K562 (cell line): ENCODE measurements around the gene ZDHHC19. TPM values are rescaled to one million over a fixed set of nuclear protein-coding genes. Genes with fewer than 3 reads are reported as not detected.
A peak's percentile ranks its signal among the peaks of the same experiment; 100 is the strongest.

ENCODE experiments used
- ATF1 ChIP-seq, 2 experiments: fragments of 450-650 bp in 1 of 2; IDR thresholded peaks; 2 replicates each; pipeline ENCODE4 v1.6.1; 2016; ENCODE audit warnings: missing compliant biosample characterization in 1 of 2, missing genetic modification characterization in 1 of 2
- ATF3 ChIP-seq, 2 experiments: fragments of 450-650 bp in 1 of 2; sonication (generic) in 1 of 2; formaldehyde crosslinking in 1 of 2; IDR thresholded peaks in 1 of 2; conservative IDR thresholded peaks in 1 of 2; 2 replicates each; pipeline versions ENCODE4 v1.6.1 to v1.8.1; 2016 to 2023; ENCODE audit warnings: mild to moderate bottlenecking in 2 of 2, moderate library complexity in 2 of 2, inconsistent platforms in 1 of 2, missing genetic modification reagents in 1 of 2
- BHLHE40 ChIP-seq: IDR thresholded peaks from 2 replicates; pipeline ENCODE4 v1.6.1; 2011; ENCODE audit warnings: low read length, improper control_type of control experiment
- E2F1 ChIP-seq: sonication (generic); formaldehyde crosslinking; IDR thresholded peaks from 2 replicates; pipeline ENCODE4 v1.8.1; 2023; ENCODE audit warnings: mild to moderate bottlenecking, missing genetic modification reagents, moderate library complexity
- FUS ChIP-seq: fragments of 200-400 bp; formaldehyde crosslinking; optimal IDR thresholded peaks from 2 replicates; pipeline ENCODE3; 2017; ENCODE audit warnings: low read depth, low read length
- GTF2E2 ChIP-seq: fragments of 200-800 bp; sonication (Bioruptor generic); IDR thresholded peaks from 2 replicates; pipeline ENCODE4 v1.6.1; 2016; ENCODE audit warnings: missing genetic modification characterization, missing compliant biosample characterization
- MYBL2 ChIP-seq, 2 experiments: fragments of 450-650 bp in 1 of 2; sonication (generic) in 1 of 2; formaldehyde crosslinking in 1 of 2; IDR thresholded peaks; 2 replicates each; pipeline versions ENCODE4 v1.6.1 to v1.8.1; 2017 to 2022; ENCODE audit warnings: borderline replicate concordance in 1 of 2, inconsistent platforms in 1 of 2, low read depth in 1 of 2, mild to moderate bottlenecking in 1 of 2, missing genetic modification reagents in 1 of 2, moderate library complexity in 1 of 2
- NBN ChIP-seq: fragments of 450-650 bp; IDR thresholded peaks from 2 replicates; pipeline ENCODE4 v1.6.1; 2016; ENCODE audit warnings: low read depth, mild to moderate bottlenecking
- OTX1 ChIP-seq: fragments of 450-650 bp; formaldehyde crosslinking; IDR thresholded peaks from 2 replicates; pipeline ENCODE4 v1.4.0; 2022; ENCODE audit warnings: mild to moderate bottlenecking
- SIRT6 ChIP-seq: IDR thresholded peaks from one replicate; pipeline ENCODE4 v1.6.1; 2012; ENCODE audit warnings: low read depth, mild to moderate bottlenecking, control low read depth, inconsistent platforms, low read length, moderate library complexity
- ZC3H11A ChIP-seq: IDR thresholded peaks from 2 replicates; pipeline ENCODE4 v1.6.1; 2012; ENCODE audit warnings: low read depth, low read length, improper control_type of control experiment
- polyA plus RNA-seq, 8 experiments: library from polyadenylated mRNA; depleted of rRNA in 4 of 8; stranded (reverse) in 5 of 8; unstranded in 3 of 8; fragments of >200 nt; fragmentation: Nextera tagmentation in 2 of 8; fragmentation: Illumina TruSeq in 1 of 8; extraction: Ambion mirVana in 2 of 8; extraction: Trizol in 1 of 8; gene quantifications; 2 replicates each; pipeline versions ENCODE4 v1.2.1 to v1.2.3, GENCODE V29; 2011 to 2014; ENCODE audit warnings: inconsistent platforms in 1 of 8, missing spikeins in 1 of 8
- total RNA-seq, 7 experiments: library from RNA; depleted of rRNA in 6 of 7; stranded (reverse); fragments of >200 nt in 6 of 7; fragmentation: Illumina TruSeq in 2 of 7; extraction: Trizol in 2 of 7; gene quantifications; 2 replicates each; pipeline versions ENCODE4 v1.2.1 to v1.2.3, GENCODE V29; 2011 to 2021; ENCODE audit warnings: low replicate concordance in 1 of 7
- TF ChIP-seq, protein P1 (sequence below): sonication (generic); formaldehyde crosslinking; IDR thresholded peaks from 2 replicates; pipeline ENCODE4 v1.8.0; 2022; ENCODE audit warnings: missing genetic modification reagents, mild to moderate bottlenecking, borderline replicate concordance
- TF ChIP-seq, protein P2 (sequence below), 2 experiments: fragments of 450-650 bp; conservative IDR thresholded peaks; 2 replicates each; pipeline ENCODE4 v1.6.1; 2017; ENCODE audit warnings: mild to moderate bottlenecking in 2 of 2, moderate library complexity in 2 of 2

Gene ZDHHC19
- total and polyA plus RNA-seq, 9 of the 15 experiments (the other 6 are each of a cell fraction or from before 2014, with no cell fraction given): 0.40 to 5.5 (median 1.1) TPM

DNA sequence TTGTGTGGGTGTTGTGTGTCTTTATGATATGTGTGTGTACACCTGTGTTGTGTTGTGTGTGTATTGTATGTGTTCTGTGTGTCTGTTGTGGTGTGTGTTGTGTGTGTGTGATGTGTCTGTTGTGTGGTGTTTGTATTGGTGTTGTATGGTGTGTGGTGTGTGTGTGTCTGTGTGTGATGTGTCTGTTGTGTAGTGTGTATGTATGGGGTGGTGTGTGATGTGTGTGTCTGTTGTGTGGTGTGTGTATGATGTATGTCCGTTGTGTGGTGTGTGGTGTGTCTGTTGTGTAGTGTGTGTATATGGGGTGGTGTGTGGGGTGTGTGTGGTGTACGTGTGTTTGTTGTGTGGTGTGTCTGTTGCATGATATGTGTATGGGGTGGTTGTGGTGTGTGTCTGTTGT lies 46.6 kb downstream of the ZDHHC19 start (continued):
- TF ChIP-seq ATF3 (IDR thresholded peaks at IDR 0.05) (no peak), ATF3 (CRISPR knock-in tag; conservative IDR thresholded peaks at IDR 0.05) (no peak), MYBL2 (IDR thresholded peaks at IDR 0.05; ENCODE audit: low read depth) (peak; percentile 37; the same call in 1 of the 2 replicates), MYBL2 (CRISPR knock-in tag; IDR thresholded peaks at IDR 0.05; ENCODE audit: borderline replicate concordance) (no peak), BHLHE40 (no peak), ATF1 (CRISPR knock-in tag; IDR thresholded peaks at IDR 0.05) (no peak), ATF1 (tag; IDR thresholded peaks at IDR 0.05) (no peak), SIRT6 (no peak), ZC3H11A (no peak), NBN (peak; percentile 68; the same call in 1 of the 2 replicates), GTF2E2 (tag) (no peak), FUS (no peak), E2F1 (CRISPR knock-in tag) (no peak), OTX1 (CRISPR knock-in tag) (peak; percentile 68; the same call in 1 of the 2 replicates)
- TF ChIP-seq, protein P1, sequence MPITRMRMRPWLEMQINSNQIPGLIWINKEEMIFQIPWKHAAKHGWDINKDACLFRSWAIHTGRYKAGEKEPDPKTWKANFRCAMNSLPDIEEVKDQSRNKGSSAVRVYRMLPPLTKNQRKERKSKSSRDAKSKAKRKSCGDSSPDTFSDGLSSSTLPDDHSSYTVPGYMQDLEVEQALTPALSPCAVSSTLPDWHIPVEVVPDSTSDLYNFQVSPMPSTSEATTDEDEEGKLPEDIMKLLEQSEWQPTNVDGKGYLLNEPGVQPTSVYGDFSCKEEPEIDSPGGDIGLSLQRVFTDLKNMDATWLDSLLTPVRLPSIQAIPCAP (CRISPR knock-in tag): no peak
- TF ChIP-seq, protein P2, sequence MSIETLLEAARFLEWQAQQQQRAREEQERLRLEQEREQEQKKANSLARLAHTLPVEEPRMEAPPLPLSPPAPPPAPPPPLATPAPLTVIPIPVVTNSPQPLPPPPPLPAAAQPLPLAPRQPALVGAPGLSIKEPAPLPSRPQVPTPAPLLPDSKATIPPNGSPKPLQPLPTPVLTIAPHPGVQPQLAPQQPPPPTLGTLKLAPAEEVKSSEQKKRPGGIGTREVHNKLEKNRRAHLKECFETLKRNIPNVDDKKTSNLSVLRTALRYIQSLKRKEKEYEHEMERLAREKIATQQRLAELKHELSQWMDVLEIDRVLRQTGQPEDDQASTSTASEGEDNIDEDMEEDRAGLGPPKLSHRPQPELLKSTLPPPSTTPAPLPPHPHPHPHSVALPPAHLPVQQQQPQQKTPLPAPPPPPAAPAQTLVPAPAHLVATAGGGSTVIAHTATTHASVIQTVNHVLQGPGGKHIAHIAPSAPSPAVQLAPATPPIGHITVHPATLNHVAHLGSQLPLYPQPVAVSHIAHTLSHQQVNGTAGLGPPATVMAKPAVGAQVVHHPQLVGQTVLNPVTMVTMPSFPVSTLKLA (conservative IDR thresholded peaks at IDR 0.05): no peak
